ENCODE results near the gene IP6K2.

IP6K2 gene

GRCh38 chr3:48696156-48696555, 20.9 kb downstream of the IP6K2 start:
- Histone ChIP-seq H3K4me3 (ENCODE audit: low read depth, low read length) (no peak overlapping the region), H3K9me3 (ENCODE audit: control insufficient read depth, insufficient read depth, low read length) (no peaks in the 10 kb centered on the region), H3K4me1 (ENCODE audit: control insufficient read depth, insufficient read depth, low read length) (no peaks in the 10 kb centered on the region), H3K36me3 (ENCODE audit: control insufficient read depth, insufficient read depth, low read length) (peaks cover 48% of the 10 kb centered on the region), H3K27me3 (ENCODE audit: control insufficient read depth, insufficient read depth, low read length) (no peaks in the 10 kb centered on the region), H3K9ac (ENCODE audit: low read depth, low read length) (no peak overlapping the region)

GRCh38 chr3:48695393-48695753, 21.6 kb downstream of the IP6K2 start:
- Histone ChIP-seq H3K4me3 (ENCODE audit: low read depth, low read length) (peak overlapping the region; percentile 30), H3K27me3 (ENCODE audit: control insufficient read depth, insufficient read depth, low read length) (no peaks in the 10 kb centered on the region), H3K4me1 (ENCODE audit: control insufficient read depth, insufficient read depth, low read length) (no peaks in the 10 kb centered on the region), H3K36me3 (ENCODE audit: control insufficient read depth, insufficient read depth, low read length) (peaks cover 54% of the 10 kb centered on the region), H3K9ac (ENCODE audit: low read depth, low read length) (no peak overlapping the region), H3K9me3 (ENCODE audit: control insufficient read depth, insufficient read depth, low read length) (no peaks in the 10 kb centered on the region)

- Histone ChIP-seq H3K36me3 (ENCODE audit: control insufficient read depth, insufficient read depth, low read length) (peaks cover 57% of the 10 kb centered on the region), H3K27me3 (ENCODE audit: control insufficient read depth, insufficient read depth, low read length) (no peaks in the 10 kb centered on the region), H3K9ac (ENCODE audit: low read depth, low read length) (no peak overlapping the region), H3K4me3 (ENCODE audit: low read depth, low read length) (peak overlapping the region; percentile 30), H3K9me3 (ENCODE audit: control insufficient read depth, insufficient read depth, low read length) (no peaks in the 10 kb centered on the region), H3K4me1 (ENCODE audit: control insufficient read depth, insufficient read depth, low read length) (no peaks in the 10 kb centered on the region)
Observed at GRCh38 chr3:48694610-48695392, 22.2 kb downstream of the IP6K2 start.

GRCh38 chr3:48693826-48694225, 23.2 kb downstream of the IP6K2 start:
- H3K9ac ChIP-seq (ENCODE audit: low read depth, low read length): no peak overlapping the region
- H3K27me3 ChIP-seq (ENCODE audit: control insufficient read depth, insufficient read depth, low read length): no peaks in the 10 kb centered on the region
- no peaks in the 10 kb centered on the region for H3K4me1 ChIP-seq (ENCODE audit: control insufficient read depth, insufficient read depth, low read length)
- H3K36me3 ChIP-seq (ENCODE audit: control insufficient read depth, insufficient read depth, low read length): peaks cover 56% of the 10 kb centered on the region
- H3K9me3 ChIP-seq (ENCODE audit: control insufficient read depth, insufficient read depth, low read length): no peaks in the 10 kb centered on the region
- H3K4me3 ChIP-seq (ENCODE audit: low read depth, low read length): no peak overlapping the region

GRCh38 chr3:48692551-48692950, 24.5 kb downstream of the IP6K2 start:
- no peak overlapping the region for H3K4me3 ChIP-seq (ENCODE audit: low read depth, low read length)
- no peak overlapping the region for H3K9ac ChIP-seq (ENCODE audit: low read depth, low read length)
- no peaks in the 10 kb centered on the region for H3K4me1 ChIP-seq (ENCODE audit: control insufficient read depth, insufficient read depth, low read length)
- H3K27me3 ChIP-seq (ENCODE audit: control insufficient read depth, insufficient read depth, low read length): no peaks in the 10 kb centered on the region
- H3K36me3 ChIP-seq (ENCODE audit: control insufficient read depth, insufficient read depth, low read length): peaks cover 63% of the 10 kb centered on the region
- no peaks in the 10 kb centered on the region for H3K9me3 ChIP-seq (ENCODE audit: control insufficient read depth, insufficient read depth, low read length)

GRCh38 chr3:48690846-48691458, 26.1 kb downstream of the IP6K2 start:
- peaks cover 67% of the 10 kb centered on the region for H3K36me3 ChIP-seq (ENCODE audit: control insufficient read depth, insufficient read depth, low read length)
- no peaks in the 10 kb centered on the region for H3K4me1 ChIP-seq (ENCODE audit: control insufficient read depth, insufficient read depth, low read length)
- H3K9ac ChIP-seq (ENCODE audit: low read depth, low read length): no peak overlapping the region
- H3K27me3 ChIP-seq (ENCODE audit: control insufficient read depth, insufficient read depth, low read length): no peaks in the 10 kb centered on the region
- no peak overlapping the region for H3K4me3 ChIP-seq (ENCODE audit: low read depth, low read length)
- H3K9me3 ChIP-seq (ENCODE audit: control insufficient read depth, insufficient read depth, low read length): no peaks in the 10 kb centered on the region

GRCh38 chr3:48689384-48689783, 27.6 kb downstream of the IP6K2 start:
- Histone ChIP-seq H3K4me3 (ENCODE audit: low read depth, low read length) (no peak overlapping the region), H3K27me3 (ENCODE audit: control insufficient read depth, insufficient read depth, low read length) (no peaks in the 10 kb centered on the region), H3K9me3 (ENCODE audit: control insufficient read depth, insufficient read depth, low read length) (no peaks in the 10 kb centered on the region), H3K9ac (ENCODE audit: low read depth, low read length) (no peak overlapping the region), H3K36me3 (ENCODE audit: control insufficient read depth, insufficient read depth, low read length) (peaks cover 60% of the 10 kb centered on the region), H3K4me1 (ENCODE audit: control insufficient read depth, insufficient read depth, low read length) (peaks cover 2% of the 10 kb centered on the region)

- Histone ChIP-seq H3K4me3 (ENCODE audit: low read depth, low read length) (no peak overlapping the region), H3K4me1 (ENCODE audit: control insufficient read depth, insufficient read depth, low read length) (peaks cover 4% of the 10 kb centered on the region), H3K9ac (ENCODE audit: low read depth, low read length) (no peak overlapping the region), H3K36me3 (ENCODE audit: control insufficient read depth, insufficient read depth, low read length) (peaks cover 56% of the 10 kb centered on the region), H3K27me3 (ENCODE audit: control insufficient read depth, insufficient read depth, low read length) (no peaks in the 10 kb centered on the region), H3K9me3 (ENCODE audit: control insufficient read depth, insufficient read depth, low read length) (no peaks in the 10 kb centered on the region)
Observed at GRCh38 chr3:48688737-48689075, 28.3 kb downstream of the IP6K2 start.

GRCh38 chr3:48688032-48688736, 28.8 kb downstream of the IP6K2 start:
- no peak overlapping the region for H3K9ac ChIP-seq (ENCODE audit: low read depth, low read length)
- H3K36me3 ChIP-seq (ENCODE audit: control insufficient read depth, insufficient read depth, low read length): peaks cover 51% of the 10 kb centered on the region
- peaks cover 4% of the 10 kb centered on the region for H3K4me1 ChIP-seq (ENCODE audit: control insufficient read depth, insufficient read depth, low read length)

GRCh38 chr3:48687220-48687678, 29.8 kb downstream of the IP6K2 start:
- H3K36me3 ChIP-seq (ENCODE audit: control insufficient read depth, insufficient read depth, low read length): peaks cover 46% of the 10 kb centered on the region

More at GRCh38 chr3:48688032-48688736, 28.8 kb downstream of the IP6K2 start:
- no peaks in the 10 kb centered on the region for H3K27me3 ChIP-seq (ENCODE audit: control insufficient read depth, insufficient read depth, low read length)
- no peak overlapping the region for H3K4me3 ChIP-seq (ENCODE audit: low read depth, low read length)
- no peaks in the 10 kb centered on the region for H3K9me3 ChIP-seq (ENCODE audit: control insufficient read depth, insufficient read depth, low read length)

GRCh38 chr3:48686538-48687219, 30.3 kb downstream of the IP6K2 start:
- Histone ChIP-seq H3K36me3 (ENCODE audit: control insufficient read depth, insufficient read depth, low read length) (peaks cover 46% of the 10 kb centered on the region), H3K9ac (ENCODE audit: low read depth, low read length) (no peak overlapping the region), H3K27me3 (ENCODE audit: control insufficient read depth, insufficient read depth, low read length) (no peaks in the 10 kb centered on the region), H3K9me3 (ENCODE audit: control insufficient read depth, insufficient read depth, low read length) (no peaks in the 10 kb centered on the region), H3K4me1 (ENCODE audit: control insufficient read depth, insufficient read depth, low read length) (peaks cover 4% of the 10 kb centered on the region), H3K4me3 (ENCODE audit: low read depth, low read length) (peak overlapping the region; percentile 91)

More at GRCh38 chr3:48687220-48687678, 29.8 kb downstream of the IP6K2 start:
- Histone ChIP-seq H3K9ac (ENCODE audit: low read depth, low read length) (no peak overlapping the region), H3K4me3 (ENCODE audit: low read depth, low read length) (no peak overlapping the region), H3K9me3 (ENCODE audit: control insufficient read depth, insufficient read depth, low read length) (no peaks in the 10 kb centered on the region), H3K4me1 (ENCODE audit: control insufficient read depth, insufficient read depth, low read length) (peaks cover 4% of the 10 kb centered on the region), H3K27me3 (ENCODE audit: control insufficient read depth, insufficient read depth, low read length) (no peaks in the 10 kb centered on the region)

All from iPS-15b (cell line).